Measurements from ENCODE around the gene METTL26. TPM values are rescaled to one million over a fixed set of nuclear protein-coding genes. Genes with fewer than 3 reads are reported as not detected.

Gene METTL26
- total and polyA plus RNA-seq, 10 of the 15 experiments (the other 5 are each of a cell fraction or from before 2014, with no cell fraction given): 5.4 to 163 (median 79.3) TPM

- H3K27ac ChIP-seq (ENCODE audit: control insufficient read depth, insufficient read depth): peak overlapping the region; percentile 82
- peak overlapping the region; percentile 96 for H3K4me2 ChIP-seq (ENCODE audit: control insufficient read depth, insufficient read depth)
- peak overlapping the region; percentile 98 for H2AFZ ChIP-seq (ENCODE audit: control insufficient read depth, low read depth, low read length)
- ChIA-PET POLR2A (interaction anchor here (0.6 to 1.9 kb wide), 10 partner anchors 9 to 455 kb away, joined by 3 to 5 read pairs (median 4); partner anchors contain the start of genes RHOT2 and WDR90), CTCF (interaction anchor here (1.1 to 1.5 kb wide), 5 partner anchors 11 to 60 kb away, joined by 4 to 11 read pairs (median 4); partner anchors contain the start of genes RHOT2 and WDR90), SMC1A (ENCODE audit: uncharacterized antibody, unreplicated experiment) (interaction anchor here (1.6 kb wide), 1 partner anchor 11 kb away, joined by 5 read pairs; no protein-coding TSS in a partner anchor), RAD21 (ENCODE audit: unreplicated experiment) (interaction anchor here (1.1 to 2.0 kb wide), 2 partner anchors 12 to 111 kb away, joined by 3 to 13 read pairs; partner anchors contain the start of gene WDR90)
- ATAC-seq: peak; percentile 65
- H3K9me3 ChIP-seq (replicated peaks; ENCODE audit: control insufficient read depth, insufficient read depth, low read length): no peaks in the 10 kb centered on the region
- BruUV-seq (replicated peaks): no TSS peak
- TF ChIP-seq EGR1 (IDR thresholded peaks at IDR 0.05; ENCODE audit: borderline replicate concordance in 1 of 2, low read depth in 2 of 2, low read length in 2 of 2) (peak in 1 of 2 experiments; percentile 17; a peak in 1 of 3 replicates), USF1 (IDR thresholded peaks at IDR 0.05; ENCODE audit: borderline replicate concordance, extremely low read length, insufficient read depth, low read depth, low read length) (peak; percentile 57), TCF12 (IDR thresholded peaks at IDR 0.05; ENCODE audit: low read depth, low read length) (no peak)
- peaks cover 0 to 4% of the 10 kb centered on the region in 2 experiments; a peak in 3 of 4 replicates for H3K36me3 ChIP-seq (ENCODE audit: control insufficient read depth in 2 of 2, insufficient read depth in 2 of 2, low read length in 1 of 2)
- peak; percentile 13 for FAIRE-seq
- 32% methylated on average over 28 of the region's 53 CpGs for WGBS (ENCODE audit: insufficient coverage, insufficient replicate concordance, low lambda C conversion rate, missing lambda C conversion rate)
- peaks cover 13% of the 10 kb centered on the region for H3K4me1 ChIP-seq (ENCODE audit: control insufficient read depth, insufficient read depth, low read length)
- H3K27me3 ChIP-seq (replicated peaks in 1 of 2; ENCODE audit: control insufficient read depth in 2 of 2, insufficient read depth in 2 of 2, low read length in 1 of 2): no peaks in the 10 kb centered on the region
- intact Hi-C loops (cut with micrococcal nuclease; ENCODE audit: unreplicated experiment) (loop anchor here (5.0 kb wide), 2 partner anchors 45 to 110 kb away; partner anchors contain the start of genes CAPN15, JMJD8 and STUB1), in situ Hi-C loops (cut with MboI) (no loop called here)
- H3K9ac ChIP-seq (ENCODE audit: control insufficient read depth, insufficient read depth, low read length): peak overlapping the region; percentile 85; the same call in 1 of the 2 replicates
- DNase-seq (ENCODE audit: low read depth, low spot score): no peak
- H4K20me1 ChIP-seq (ENCODE audit: control insufficient read depth, insufficient read depth): no peaks in the 10 kb centered on the region
- peaks cover 28% of the 10 kb centered on the region for H3K79me2 ChIP-seq (ENCODE audit: control insufficient read depth, insufficient read depth, low read length)
- peak overlapping the region; percentile 88; the same call in 1 of the 2 replicates for H3K4me3 ChIP-seq
Observed at GRCh38 chr16:637081-638018, 1.2 kb upstream of the METTL26 start.

Data from GM12878 (cell line).